ENCODE measurements around the gene MIPEP.

The MIPEP gene

GRCh38 chr13:23810685-23811240, 78.4 kb downstream of the MIPEP start:
- no peak for DNase-seq (ENCODE audit: low read depth, low spot score)

- no peak for DNase-seq (ENCODE audit: low read depth, low spot score)
Measured at GRCh38 chr13:23808803-23809202, 80.4 kb downstream of the MIPEP start.

- no peak for DNase-seq (ENCODE audit: low read depth, low spot score)
Measured at GRCh38 chr13:23806874-23807526, 82.2 kb downstream of the MIPEP start.

- DNase-seq (ENCODE audit: low read depth, low spot score), result no peak
Measured at GRCh38 chr13:23805821-23806220, 83.4 kb downstream of the MIPEP start.

- no peak for DNase-seq (ENCODE audit: low read depth, low spot score)
Measured at GRCh38 chr13:23805122-23805521, 84.1 kb downstream of the MIPEP start.

GRCh38 chr13:23804166-23804565, 85.0 kb downstream of the MIPEP start:
- DNase-seq (ENCODE audit: low read depth, low spot score), result no peak

GRCh38 chr13:23801141-23801540, 88.1 kb downstream of the MIPEP start:
- no peak for DNase-seq (ENCODE audit: low read depth, low spot score)

GRCh38 chr13:23799945-23800344, 89.3 kb downstream of the MIPEP start:
- DNase-seq (ENCODE audit: low read depth, low spot score), result no peak

- no peak for DNase-seq (ENCODE audit: low read depth, low spot score)
Measured at GRCh38 chr13:23797276-23797903, 91.8 kb downstream of the MIPEP start.

GRCh38 chr13:23796551-23796950, 92.6 kb downstream of the MIPEP start:
- DNase-seq (ENCODE audit: low read depth, low spot score), result no peak

- DNase-seq (ENCODE audit: low read depth, low spot score), result no peak
Measured at GRCh38 chr13:23794267-23795161, 94.7 kb downstream of the MIPEP start.

GRCh38 chr13:23793711-23794110, 95.5 kb downstream of the MIPEP start:
- no peak for DNase-seq (ENCODE audit: low read depth, low spot score)

GRCh38 chr13:23792680-23793079, 96.5 kb downstream of the MIPEP start:
- no peak for DNase-seq (ENCODE audit: low read depth, low spot score)

- no peak for DNase-seq (ENCODE audit: low read depth, low spot score)
Measured at GRCh38 chr13:23790577-23791170, 98.5 kb downstream of the MIPEP start.

- DNase-seq (ENCODE audit: low read depth, low spot score), result no peak
Measured at GRCh38 chr13:23789576-23790346, 99.4 kb downstream of the MIPEP start.

- no peak for DNase-seq (ENCODE audit: low read depth, low spot score)
Measured at GRCh38 chr13:23788459-23788858, 100.7 kb downstream of the MIPEP start.

- no peak for DNase-seq (ENCODE audit: low read depth, low spot score)
Measured at GRCh38 chr13:23787464-23787863, 101.7 kb downstream of the MIPEP start.

GRCh38 chr13:23786607-23787006, 102.6 kb downstream of the MIPEP start:
- no peak for DNase-seq (ENCODE audit: low read depth, low spot score)

- DNase-seq (ENCODE audit: low read depth, low spot score), result no peak
Measured at GRCh38 chr13:23778879-23779278, 110.3 kb downstream of the MIPEP start.

GRCh38 chr13:23778002-23778652, 111.1 kb downstream of the MIPEP start:
- no peak for DNase-seq (ENCODE audit: low read depth, low spot score)

GRCh38 chr13:23777575-23777870, 111.7 kb downstream of the MIPEP start:
- no peak for DNase-seq (ENCODE audit: low read depth, low spot score)

All from iPS DF 19.7 (cell line).